ENCODE results near the gene NUDT1.

Gene NUDT1

DNA sequence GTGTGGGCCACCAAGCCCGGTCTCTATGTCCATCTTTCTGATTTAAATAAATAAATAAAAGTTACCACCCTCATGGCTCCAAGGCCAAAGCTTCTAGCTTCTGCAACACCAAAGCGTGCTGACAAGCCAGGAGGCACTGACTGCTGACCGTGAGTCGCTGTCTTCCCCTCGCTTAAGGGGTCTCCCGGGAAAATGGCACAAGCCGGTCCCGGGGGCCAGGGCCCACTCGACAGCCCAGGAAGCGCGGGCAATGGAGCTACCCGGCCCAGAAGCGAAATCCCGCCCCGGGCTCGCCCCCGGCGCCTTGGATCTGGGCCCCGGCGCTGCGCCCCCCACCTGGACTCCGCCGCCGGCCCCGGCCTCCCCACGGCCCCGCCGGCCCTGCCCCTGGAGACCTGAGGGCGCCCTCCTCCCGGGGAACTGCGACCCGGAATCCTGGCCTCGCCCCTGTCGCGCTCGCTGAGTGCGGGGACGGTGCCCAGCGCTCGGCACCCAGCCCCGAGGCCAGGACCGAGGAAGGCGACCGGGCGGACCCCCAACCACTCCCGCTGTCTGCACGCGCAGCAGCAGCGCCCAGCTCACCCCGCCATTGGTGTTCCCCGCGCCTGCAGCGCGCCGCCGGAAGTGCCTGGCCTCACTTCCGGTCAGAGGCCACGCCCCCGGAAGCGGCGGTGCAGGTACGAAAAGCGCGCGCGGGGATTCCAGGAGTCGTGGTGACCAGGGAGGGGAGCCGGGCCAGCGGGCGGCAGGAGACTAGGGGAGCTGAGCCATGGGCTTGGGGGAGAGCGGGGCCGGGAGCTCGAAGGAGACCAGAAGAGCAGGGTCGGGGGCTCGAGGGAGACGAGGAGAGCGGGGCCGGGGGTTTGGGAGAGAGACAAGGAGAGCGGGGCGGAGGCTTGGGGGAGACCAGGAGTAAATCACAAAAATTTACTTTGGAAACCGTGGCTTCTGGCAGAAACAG, at the start of gene NUDT1, which contains the start of gene MRM2:
TSS of gene NUDT1 (plus strand) at position 647 of the 961 bp plus-strand sequence. CDS start 2,349 bp downstream, outside the sequence.
TSS of gene MRM2 (minus strand) at position 626 of the 961 bp plus-strand sequence. CDS start at position 590, 36 bp downstream.
- peak; percentile 89 for DNase-seq

DNA sequence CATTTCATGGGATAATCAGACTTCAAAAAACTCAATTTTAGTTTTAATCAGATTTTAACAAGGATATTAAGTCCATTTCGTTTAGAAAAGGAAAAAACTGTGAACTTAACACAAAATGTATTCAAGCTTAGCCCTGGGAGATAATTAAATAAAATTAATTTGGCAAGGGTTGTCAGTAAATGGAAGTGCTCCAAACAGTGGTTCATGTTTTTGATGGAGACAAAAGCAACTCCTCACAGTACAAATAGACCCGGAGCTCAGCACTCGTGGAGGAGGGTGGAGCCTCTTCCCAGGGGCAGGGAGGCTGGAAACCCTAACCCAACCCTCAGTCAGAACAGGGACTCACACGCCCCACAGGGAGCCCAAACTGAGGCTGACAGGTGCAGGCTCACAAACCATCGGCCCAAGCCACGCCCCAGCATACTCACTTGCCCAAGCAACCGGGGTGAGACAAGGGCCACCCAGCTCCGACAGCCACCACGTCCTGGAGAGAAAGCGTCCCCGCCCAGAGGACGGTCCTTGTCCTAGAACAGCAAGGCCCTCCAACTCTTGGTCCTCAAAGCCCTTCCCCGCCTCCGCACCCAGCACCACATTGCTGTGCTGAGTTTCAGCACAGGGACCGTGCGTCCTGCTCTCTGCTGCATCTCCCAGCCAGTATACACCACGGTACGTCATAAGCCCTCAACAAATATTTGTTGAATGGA, 49.0 kb upstream of the NUDT1 start:
- DNase-seq, result no peak

DNA sequence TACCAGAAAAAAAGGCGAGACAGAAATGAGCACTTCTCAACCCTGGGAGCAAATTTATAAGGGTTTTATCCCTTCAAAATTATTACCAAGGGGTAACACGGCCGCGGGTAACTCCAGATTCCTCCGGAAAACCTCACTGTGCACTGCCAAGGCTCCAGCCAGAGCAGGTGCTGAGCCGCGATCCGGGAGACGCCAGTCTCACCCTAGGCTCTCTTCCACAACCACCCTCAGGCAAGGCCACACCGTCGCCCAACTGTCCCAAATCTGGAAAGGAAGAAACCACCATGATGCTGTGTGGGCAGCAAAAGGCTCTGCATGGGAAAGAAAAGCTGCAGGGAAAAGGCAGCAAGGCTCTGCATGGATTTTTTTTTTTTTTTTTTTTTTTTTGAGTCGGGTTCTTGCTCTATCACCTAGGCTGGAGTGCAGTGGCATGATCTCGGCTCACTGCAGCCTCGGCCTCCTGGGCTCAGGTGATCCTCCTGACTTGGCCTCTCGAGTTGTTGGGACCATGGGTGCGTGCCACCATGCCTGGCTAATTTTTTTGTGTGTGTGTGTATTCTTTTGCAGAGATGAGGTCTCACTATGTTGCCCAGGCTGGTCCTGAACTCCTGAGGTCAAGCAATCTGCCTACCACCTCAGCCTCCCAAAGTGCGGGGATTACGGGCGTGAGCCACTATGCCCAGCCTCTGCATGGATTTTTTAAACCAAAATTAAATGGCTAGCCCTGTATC, 48.3 kb upstream of the NUDT1 start:
- no peak for DNase-seq

DNA sequence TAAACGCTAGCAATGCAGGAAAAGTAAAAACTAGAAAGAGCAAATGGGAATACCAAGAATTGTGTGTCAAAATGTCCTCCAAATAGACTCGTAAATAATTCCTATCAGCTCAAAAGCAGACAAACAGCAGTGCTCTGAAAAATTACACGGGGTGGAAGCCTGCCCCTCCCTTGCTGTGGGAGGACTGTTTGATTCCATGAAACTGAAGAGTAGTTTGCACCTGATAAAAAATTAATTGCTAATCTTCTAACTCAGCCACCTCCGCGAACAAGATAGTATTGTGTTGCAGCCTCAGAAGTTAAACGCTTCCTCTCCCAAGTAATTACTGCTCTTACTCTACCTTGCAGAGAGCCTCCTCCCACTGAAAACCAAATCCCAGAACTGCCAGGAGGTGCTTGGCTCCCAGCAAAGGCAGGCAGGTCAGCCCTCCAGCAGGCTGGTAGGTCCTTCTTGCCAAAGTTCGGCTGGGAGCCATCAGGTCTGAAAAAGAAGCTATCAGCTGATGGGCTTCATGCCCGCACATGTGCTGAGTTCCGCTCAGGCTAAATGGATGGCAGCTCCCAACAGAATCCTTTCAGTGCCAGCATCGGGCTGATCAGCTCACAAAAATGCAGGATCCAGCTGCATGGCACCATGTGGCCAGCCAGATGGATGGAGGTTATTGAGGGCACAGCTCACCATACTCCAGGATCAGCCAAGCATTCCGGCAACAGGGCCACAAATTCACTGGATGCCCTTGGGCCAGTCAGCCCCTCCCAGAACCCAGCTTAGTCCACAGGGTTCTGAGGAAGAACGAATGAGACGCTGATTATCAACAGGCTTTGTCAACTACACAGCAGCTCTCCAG, 46.4 kb upstream of the NUDT1 start:
- DNase-seq, result no peak

DNA sequence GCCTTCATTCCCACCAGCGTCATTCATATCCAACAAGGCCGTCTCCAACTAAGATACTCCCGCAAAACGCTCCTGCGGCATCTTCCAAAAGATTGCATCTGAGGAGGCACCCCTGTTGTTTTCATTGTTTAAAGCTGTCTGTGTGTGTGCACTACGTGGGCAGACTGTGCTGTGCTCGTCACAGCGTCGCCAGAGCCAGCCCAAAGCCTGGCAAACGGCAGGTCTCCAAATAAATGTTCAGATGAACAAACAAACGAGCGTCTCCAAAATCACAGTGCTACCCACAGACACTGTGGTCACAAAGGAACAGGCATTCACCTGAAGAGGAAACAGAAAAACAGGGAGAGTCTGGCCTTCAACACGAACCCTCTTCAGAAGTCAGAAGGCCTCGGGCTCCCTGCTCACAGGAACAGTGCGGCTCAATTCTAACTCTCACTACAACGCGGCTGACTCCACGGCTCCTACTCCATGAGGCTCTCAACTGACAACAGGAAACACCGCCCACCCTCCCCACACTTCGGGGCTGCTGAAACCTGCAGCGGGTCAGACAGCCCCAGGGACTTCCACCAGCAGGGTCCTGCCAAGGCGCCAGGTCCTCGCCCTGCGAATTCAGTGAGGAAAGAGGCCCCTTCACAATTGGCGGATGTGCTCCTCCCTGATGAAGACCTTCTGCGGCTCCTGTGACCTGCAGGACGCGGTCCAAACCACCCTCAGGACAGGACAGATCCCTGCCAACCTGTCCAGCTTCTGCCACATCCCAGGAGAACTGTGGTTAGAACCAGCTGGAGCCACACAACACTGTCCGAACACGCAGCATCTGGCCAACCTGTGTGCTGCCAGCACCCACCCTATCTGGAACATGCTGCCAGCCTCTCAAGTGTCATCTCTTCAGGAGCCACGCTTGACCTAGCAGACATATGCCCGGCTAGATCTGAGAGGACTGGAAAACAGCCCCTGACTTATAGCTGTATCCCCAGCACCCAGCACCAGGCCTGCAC, 45.3 kb upstream of the NUDT1 start:
- DNase-seq, result no peak

DNA sequence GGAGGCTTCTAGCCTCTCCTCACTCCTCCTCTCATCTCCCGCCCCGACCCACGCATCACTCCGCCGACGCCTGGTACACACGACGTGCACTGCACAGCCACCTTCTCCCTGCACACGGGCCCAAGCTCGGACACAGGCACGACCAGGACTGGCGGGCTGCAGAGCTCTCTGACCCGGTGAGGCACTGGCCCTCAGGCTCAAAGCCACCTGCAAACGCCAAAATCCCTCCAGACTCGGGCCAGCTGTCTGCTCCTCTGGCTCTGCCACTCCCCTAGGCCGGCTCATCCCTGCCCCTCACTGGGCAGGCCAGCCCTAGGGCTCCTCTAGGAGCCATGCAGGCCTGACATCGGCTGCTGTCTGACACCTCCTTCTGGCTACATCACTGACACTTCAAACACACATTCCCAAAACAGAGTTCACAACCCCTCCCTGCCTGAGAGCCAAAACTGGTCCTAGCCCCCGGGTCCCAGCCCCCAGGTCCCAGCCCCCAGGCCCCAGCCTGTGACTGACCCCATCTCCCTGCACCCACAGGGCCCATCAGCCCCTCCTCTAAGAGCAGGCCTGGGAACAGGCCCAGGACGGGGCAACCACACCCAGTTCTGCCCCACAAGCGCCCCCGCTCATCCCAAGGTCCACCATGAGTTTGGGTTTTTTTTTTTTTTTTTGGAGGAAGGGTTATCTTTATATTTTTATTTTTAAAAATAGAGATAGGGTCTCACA, 44.4 kb upstream of the NUDT1 start:
- no peak for DNase-seq

DNA sequence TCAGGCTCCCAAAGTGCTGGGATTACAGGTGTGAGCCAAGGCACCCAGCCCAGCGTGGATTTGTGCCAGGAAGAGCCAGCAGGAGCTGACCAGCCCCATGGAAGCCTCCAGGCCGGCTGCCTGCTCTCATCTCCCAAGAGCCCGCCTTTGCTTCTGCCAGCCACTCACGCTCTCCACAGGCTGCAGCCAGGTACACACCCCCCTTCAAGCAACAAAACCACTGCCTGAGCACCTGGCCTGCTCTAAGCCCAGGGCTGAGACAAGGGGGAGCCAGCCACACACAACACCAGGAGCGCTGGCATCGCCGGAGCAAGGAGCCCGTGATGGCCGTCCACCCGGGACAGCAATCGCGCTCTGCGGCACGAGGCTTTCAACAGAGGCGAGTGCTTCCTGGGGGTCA, 43.8 kb upstream of the NUDT1 start:
- DNase-seq, result no peak

DNA sequence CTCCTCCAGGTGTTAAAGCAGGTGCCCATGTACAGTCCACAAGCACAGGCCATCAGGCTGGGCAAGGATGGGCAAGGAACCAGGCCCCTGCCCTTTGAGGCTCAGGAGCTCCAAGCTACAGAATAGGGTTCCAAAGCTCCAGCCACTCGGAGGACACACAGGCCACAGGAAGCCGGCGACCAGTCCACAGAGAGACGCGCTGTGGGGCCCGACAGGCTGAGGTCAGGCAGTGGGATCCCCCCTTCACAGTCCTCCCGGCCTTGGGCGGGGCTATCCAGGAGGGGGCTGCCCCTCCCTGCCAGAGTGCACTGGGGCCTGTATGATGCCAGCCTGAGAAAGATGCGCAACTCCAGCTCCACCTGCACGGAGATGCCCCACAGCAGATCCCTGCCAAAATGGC, 43.3 kb upstream of the NUDT1 start:
- DNase-seq, result no peak

DNA sequence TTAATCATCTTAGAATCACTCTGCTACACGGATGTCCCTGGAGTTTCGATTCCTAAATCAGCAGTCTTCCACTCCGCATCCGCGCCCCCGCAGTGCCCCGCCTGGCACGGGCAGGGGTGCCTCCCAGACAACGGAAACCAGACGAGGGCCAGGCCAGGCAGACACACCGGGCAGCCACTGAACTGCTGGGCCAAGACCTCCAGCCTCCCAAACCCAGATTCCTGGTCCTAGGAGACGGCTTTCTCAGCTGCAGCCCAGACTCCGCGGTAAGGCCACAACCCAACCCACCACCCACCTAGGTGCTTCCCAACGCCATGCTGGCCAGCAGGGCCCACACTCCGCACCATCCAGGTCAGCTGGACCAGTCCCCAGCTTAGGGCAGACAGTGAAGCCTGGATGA, 42.5 kb upstream of the NUDT1 start:
- DNase-seq, result no peak

DNA sequence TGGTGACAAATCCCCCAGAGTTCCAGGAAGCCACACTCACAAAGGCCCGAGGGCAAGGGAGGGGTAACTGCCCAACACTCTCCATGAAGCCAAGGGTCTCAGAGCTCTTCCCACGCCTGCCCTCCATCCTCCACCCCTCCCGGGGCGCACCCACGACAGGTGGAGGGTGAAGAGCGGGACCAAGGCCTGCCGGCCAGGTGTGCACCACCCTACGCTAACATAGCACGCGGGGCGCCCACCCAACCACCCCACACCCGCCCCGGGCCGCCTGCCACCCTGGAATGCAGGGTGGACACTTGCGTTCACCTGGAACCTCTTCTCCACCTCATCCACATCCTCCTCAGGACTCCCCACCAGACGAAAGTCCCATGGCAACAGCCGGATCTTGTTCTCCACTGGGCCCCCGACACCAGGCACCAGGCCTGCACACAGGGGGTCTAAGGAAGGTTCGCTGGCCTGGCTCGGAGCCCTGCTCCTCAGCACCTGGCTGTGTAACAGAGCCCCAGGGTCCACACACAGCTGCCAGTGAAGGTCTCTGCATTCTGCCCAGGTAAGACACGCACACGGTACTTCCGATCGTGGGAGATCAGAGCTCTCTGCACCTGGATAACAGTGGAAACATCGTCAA, 42.0 kb upstream of the NUDT1 start:
- DNase-seq, result no peak

DNA sequence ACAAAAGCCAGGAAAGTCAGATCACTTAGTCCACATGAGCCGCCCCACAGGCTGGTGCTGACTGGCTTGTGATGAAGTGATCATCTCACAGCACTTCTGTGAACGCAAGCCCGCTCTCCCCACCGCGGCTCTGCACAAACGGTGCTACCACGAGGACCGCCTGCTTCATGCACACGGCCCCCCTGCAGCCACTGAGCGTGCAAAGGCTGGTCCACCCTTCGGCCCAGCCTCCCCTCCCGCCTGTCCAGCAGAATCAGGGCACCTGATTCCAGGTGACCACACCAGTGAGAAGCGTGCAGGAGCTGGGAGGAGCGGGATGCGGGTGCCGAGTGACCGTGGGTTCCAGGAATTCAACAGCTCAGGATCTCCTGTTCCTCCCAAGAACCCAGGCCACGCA, 41.4 kb upstream of the NUDT1 start:
- no peak for DNase-seq

DNA sequence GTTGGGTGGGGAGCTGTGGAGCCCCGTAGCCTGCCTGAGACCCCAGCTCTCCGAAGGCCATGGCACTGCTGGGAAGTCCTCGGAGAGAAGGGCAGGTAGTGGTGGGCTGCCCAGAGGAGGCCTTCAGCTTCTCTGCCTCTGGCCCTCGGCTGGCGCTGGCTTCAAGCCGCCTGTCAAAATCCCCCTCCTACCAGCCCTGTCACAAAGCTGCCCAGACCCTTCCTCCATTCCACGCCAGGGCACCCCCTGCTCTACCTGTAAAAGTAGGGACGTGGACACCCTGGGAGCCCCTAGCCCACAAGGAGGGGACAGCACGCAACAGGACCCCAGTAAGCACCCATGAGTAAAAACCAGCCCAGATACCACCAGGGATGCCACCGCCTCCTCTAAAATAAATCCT, 40.9 kb upstream of the NUDT1 start:
- DNase-seq, result no peak

DNA sequence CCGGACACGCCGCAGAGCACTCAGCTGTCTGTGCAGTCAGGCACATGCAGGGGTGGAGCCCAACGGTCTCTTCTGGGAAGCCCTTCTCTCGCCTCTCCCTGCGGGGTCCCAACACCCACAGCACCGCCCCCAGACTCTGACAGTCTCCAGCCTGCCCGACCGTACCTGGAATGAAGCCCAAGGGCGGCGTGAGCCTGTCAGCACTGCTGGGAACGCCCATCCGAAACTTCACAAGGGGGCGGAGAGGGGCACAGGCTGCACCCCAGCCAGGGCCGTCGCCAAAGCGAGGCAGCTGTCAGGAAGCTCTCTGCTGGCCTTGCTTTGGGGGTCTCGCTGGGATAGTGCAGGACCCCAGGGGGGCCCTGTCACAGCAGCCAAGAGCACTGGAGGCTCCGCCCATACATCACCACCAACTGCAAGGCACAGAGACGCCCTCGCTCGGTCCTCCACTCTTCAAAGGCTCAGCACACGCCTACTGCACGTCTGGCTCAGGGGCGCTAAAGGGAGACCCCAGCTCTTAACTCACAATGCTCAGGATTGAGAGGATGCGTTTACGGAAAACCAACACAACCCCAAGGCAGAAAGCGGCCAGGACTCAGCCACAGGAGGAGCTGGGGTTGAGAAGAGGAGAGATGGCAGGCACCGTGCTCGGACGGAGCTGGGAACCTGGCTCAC, 40.2 kb upstream of the NUDT1 start:
- DNase-seq, result no peak

DNA sequence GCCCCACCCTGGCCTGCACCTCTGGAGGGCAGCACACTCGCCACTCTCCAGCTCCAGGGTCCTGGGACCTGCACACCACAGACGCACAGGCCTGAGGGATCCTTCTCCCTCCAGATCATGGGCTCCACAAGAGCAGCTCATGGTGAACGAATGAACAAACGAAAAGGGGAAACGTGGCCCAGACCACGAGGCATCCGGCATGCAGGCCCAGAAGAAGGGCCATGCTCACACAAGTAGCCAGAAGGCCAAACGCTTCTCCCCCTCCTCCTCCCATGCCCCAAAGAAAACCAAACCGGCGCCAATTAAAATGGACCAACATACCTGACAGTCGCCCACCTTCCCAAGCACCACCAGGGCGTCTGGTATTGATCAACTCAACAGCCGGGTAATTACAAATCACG, 39.7 kb upstream of the NUDT1 start:
- no peak for DNase-seq

DNA sequence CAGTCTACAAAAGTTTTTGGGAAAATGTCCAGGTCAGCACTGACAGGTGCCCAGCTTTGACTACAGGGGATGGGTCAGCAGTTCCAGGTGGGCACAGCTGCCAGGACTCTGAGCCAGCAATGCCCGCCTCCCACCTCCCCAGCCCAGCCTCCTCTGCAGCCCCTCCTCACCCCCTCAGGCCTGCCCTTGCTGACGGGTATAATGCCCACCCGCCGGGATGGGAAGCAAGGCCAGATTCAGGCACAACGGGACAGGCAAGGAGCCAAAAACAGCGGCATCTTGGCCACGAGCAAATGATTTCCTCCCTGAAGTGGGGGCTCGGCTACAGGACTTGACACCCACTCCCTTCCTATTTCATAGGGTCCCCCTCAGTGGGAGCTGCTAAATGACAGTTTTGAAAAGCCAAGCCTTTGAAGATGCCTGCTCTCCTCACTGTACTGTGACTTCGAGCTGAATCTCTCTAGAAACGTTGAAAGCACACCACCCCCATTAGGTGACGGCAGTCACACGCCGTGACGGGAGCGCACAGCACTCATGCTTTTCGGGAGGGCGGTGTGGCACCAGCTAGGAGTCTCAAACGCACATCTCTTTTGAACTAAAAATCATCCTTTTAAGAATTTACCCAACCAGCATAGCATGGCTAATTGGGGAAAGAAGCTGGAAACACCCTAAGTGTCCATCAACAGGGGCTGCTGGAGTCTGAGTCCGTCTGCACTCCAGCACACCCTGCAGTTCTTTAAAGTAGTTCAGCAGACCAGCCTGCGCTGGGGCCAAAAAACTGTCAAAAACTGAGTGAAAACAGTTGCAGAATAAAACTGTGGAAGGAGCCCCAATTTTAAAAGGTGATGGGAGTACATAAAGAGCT, 38.9 kb upstream of the NUDT1 start:
- no peak for DNase-seq

DNA sequence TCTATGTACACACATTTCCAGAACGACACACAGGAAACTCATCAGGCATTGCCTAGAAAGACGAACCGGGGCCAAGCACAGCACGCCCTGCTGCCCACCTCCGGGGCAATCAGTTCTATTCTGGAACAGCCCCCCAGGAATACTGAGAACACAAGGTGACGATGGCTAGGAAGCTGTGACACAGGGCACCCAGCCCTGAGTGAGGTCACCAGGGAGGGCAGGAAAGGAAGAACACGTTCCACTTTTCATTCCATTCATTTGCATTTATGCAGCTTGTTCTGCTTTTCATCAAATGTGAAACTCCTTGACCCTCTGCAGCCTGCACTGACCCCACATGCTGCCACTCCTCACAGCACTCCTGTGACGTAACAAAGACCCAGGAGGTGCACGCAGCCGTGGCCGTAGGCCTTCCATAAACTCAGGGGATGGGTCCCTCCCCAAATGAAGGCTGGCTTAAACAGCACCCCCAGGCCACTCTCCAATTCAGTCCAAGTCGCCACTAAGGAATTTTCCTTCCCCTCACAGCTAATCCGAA, 38.2 kb upstream of the NUDT1 start:
- no peak for DNase-seq

DNA sequence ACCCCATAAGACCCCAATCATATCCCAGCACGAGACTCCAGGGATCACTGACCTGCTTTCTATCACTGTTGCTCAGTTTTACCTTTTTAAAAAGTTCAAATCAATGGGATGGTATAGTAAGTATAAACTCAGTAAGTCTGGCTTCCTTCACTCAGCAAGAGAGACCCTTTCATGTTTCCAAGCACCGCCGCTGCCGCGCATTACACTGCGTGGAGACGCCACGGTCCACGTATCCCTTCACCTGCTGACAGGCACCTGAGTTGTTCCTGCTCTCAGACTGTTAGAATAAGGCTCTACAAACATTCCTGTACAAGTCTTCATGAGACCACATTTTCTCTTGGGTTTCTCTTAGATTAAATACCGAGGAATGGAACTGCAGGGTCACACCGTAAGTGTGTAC, 37.6 kb upstream of the NUDT1 start:
- DNase-seq, result no peak
